H1 (cell line): Measurements from ENCODE around the gene TNRC6C. TPM values are rescaled to one million over a fixed set of nuclear protein-coding genes. Genes with fewer than 3 reads are reported as not detected.

ENCODE experiments used
- CTCF ChIA-PET: fragments of 300-600 bp; sonication (Branson Sonifier 250); formaldehyde crosslinking; loops from one replicate; lab custom pipeline; 2021; ENCODE audit not compliant: partially characterized antibody; lab: Charles Lee
- POLR2A ChIA-PET: fragments of 300-600 bp; sonication (Branson Sonifier 250); formaldehyde crosslinking; loops from one replicate; lab custom pipeline; 2021; ENCODE audit warnings: inconsistent platforms; ENCODE audit not compliant: partially characterized antibody; lab: Charles Lee
- DNase-seq, 2 experiments: peaks; one replicate each; pipeline versions ENCODE4 v3.0.0 to v3.0.0-alpha.2; 2010 to 2022; ENCODE audit warnings: low spot score in 2 of 2, low read depth in 1 of 2, mixed read lengths in 1 of 2
- FAIRE-seq: peaks from 2 replicates; lab custom pipeline; 2011; peaks lifted over from hg19 to GRCh38; lab: Jason Lieb, UNC
- H2AFZ ChIP-seq: 2 replicates; pipeline ENCODE4 v1.8.1; 2012; ENCODE audit warnings: low read length, inconsistent platforms
- H2AK5ac ChIP-seq: 2 replicates; pipeline ENCODE4 v1.6.1; 2013; ENCODE audit warnings: low read depth, low read length
- H2BK120ac ChIP-seq: replicated peaks from 2 replicates; pipeline ENCODE3; 2013; ENCODE audit warnings: low read depth, low read length, inconsistent platforms
- H2BK12ac ChIP-seq: 2 replicates; pipeline ENCODE4 v1.6.1; 2013; ENCODE audit warnings: low read depth, low read length
- H2BK15ac ChIP-seq: 2 replicates; pipeline ENCODE4 v1.6.1; 2013; ENCODE audit warnings: low read length
- H2BK20ac ChIP-seq: 2 replicates; pipeline ENCODE4 v1.6.1; 2013; ENCODE audit warnings: low read length
- H2BK5ac ChIP-seq: 2 replicates; pipeline ENCODE4 v1.6.1; 2013; ENCODE audit warnings: low read depth, low read length
- H3K14ac ChIP-seq: 2 replicates; pipeline ENCODE4 v1.6.1; 2013; ENCODE audit warnings: inconsistent platforms; ENCODE audit not compliant: insufficient read length
- H3K18ac ChIP-seq: 2 replicates; pipeline ENCODE4 v1.6.1; 2013; ENCODE audit warnings: low read length; ENCODE audit errors: extremely low read depth
- H3K23ac ChIP-seq: 2 replicates; pipeline ENCODE4 v1.6.1; 2013; ENCODE audit warnings: inconsistent platforms; ENCODE audit not compliant: insufficient read length
- H3K23me2 ChIP-seq: 2 replicates; pipeline ENCODE4 v1.6.1; 2013; ENCODE audit warnings: low read depth, low read length
- H3K27ac ChIP-seq: 2 replicates; pipeline ENCODE4 v1.6.1; 2011; ENCODE audit warnings: low read depth, low read length, inconsistent platforms
- H3K27me3 ChIP-seq, 4 experiments: replicated peaks in 1 of 4; 1 replicate in 1 of 4; 2 replicates in 3 of 4; pipeline versions ENCODE4 v1.6.1 to v1.8.1; 2011 to 2013; ENCODE audit warnings: low read length in 3 of 4, mild to moderate bottlenecking in 3 of 4, inconsistent platforms in 2 of 4, mixed read lengths in 2 of 4, moderate library complexity in 1 of 4; ENCODE audit not compliant: control insufficient read depth in 3 of 4, insufficient read depth in 3 of 4; ENCODE audit errors: extremely low read depth in 1 of 4
- H3K36me3 ChIP-seq, 4 experiments: 2 replicates each; pipeline versions ENCODE4 v1.6.1 to v1.8.1; 2011 to 2013; ENCODE audit warnings: mild to moderate bottlenecking in 4 of 4, low read length in 3 of 4, moderate library complexity in 2 of 4, control low read depth in 1 of 4, inconsistent platforms in 1 of 4; ENCODE audit not compliant: insufficient read depth in 4 of 4, control insufficient read depth in 2 of 4
- H3K4ac ChIP-seq: replicated peaks from 2 replicates; pipeline ENCODE3; 2013; ENCODE audit warnings: low read length, low read depth, mixed read lengths, inconsistent platforms; ENCODE audit not compliant: insufficient read length
- H3K4me1 ChIP-seq, 4 experiments: replicated peaks in 1 of 4; 1 replicate in 1 of 4; 2 replicates in 3 of 4; pipeline versions ENCODE4 v1.6.1 to v1.8.1; 2011 to 2013; ENCODE audit warnings: low read length in 3 of 4, inconsistent platforms in 2 of 4, mixed read lengths in 1 of 4; ENCODE audit not compliant: insufficient read depth in 4 of 4, control insufficient read depth in 3 of 4
- H3K4me2 ChIP-seq, 2 experiments: 2 replicates each; pipeline versions ENCODE4 v1.6.1 to v1.8.1; 2011 to 2013; ENCODE audit warnings: low read depth in 2 of 2, low read length in 2 of 2, control low read depth in 1 of 2, inconsistent platforms in 1 of 2, mild to moderate bottlenecking in 1 of 2; ENCODE audit not compliant: insufficient read depth in 1 of 2
- H3K4me3 ChIP-seq, 4 experiments: fragments of 200-600, 300-600 bp in 1 of 4; sonication (generic), shearing (Covaris generic), sonication (Bioruptor Twin) in 1 of 4; 2 replicates each; pipeline versions ENCODE4 v1.5.1 to v1.8.1; 2011 to 2016; ENCODE audit warnings: low read length in 4 of 4, low read depth in 3 of 4, control low read depth in 2 of 4, inconsistent platforms in 2 of 4, mild to moderate bottlenecking in 2 of 4, mixed read lengths in 1 of 4, moderate library complexity in 1 of 4; ENCODE audit not compliant: insufficient read depth in 2 of 4; ENCODE audit errors: extremely low read depth in 1 of 4
- H3K56ac ChIP-seq: replicated peaks from 2 replicates; pipeline ENCODE3; 2013; ENCODE audit warnings: low read depth, mild to moderate bottlenecking, mixed read lengths, low read length, inconsistent platforms; ENCODE audit not compliant: insufficient read length
- H3K79me1 ChIP-seq: 2 replicates; pipeline ENCODE4 v1.6.1; 2013; ENCODE audit warnings: low read depth, low read length, control low read depth
- H3K79me2 ChIP-seq, 2 experiments: 2 replicates each; pipeline versions ENCODE4 v1.6.1 to v1.8.1; 2012 to 2013; ENCODE audit warnings: low read length in 2 of 2, mild to moderate bottlenecking in 2 of 2, inconsistent platforms in 1 of 2; ENCODE audit not compliant: insufficient read depth in 2 of 2, control insufficient read depth in 1 of 2
- H3K9ac ChIP-seq, 4 experiments: replicated peaks in 1 of 4; 1 replicate in 1 of 4; 2 replicates in 3 of 4; pipeline versions ENCODE4 v1.6.1 to v1.8.1; 2011 to 2013; ENCODE audit warnings: low read depth in 3 of 4, low read length in 3 of 4, control low read depth in 2 of 4, mild to moderate bottlenecking in 2 of 4, moderate library complexity in 2 of 4, inconsistent platforms in 1 of 4; ENCODE audit errors: extremely low read depth in 1 of 4
- H3K9me3 ChIP-seq, 2 experiments: 2 replicates each; pipeline versions ENCODE4 v1.6.1 to v1.8.1; 2012 to 2013; ENCODE audit warnings: mild to moderate bottlenecking in 2 of 2, moderate library complexity in 2 of 2, control low read depth in 1 of 2, inconsistent platforms in 1 of 2, low read depth in 1 of 2, low read length in 1 of 2, mixed read lengths in 1 of 2; ENCODE audit not compliant: insufficient read depth in 2 of 2
- H4K20me1 ChIP-seq, 2 experiments: replicated peaks in 1 of 2; 2 replicates each; pipeline versions ENCODE3 to v1.8.1; 2011 to 2013; ENCODE audit warnings: inconsistent platforms in 2 of 2, low read length in 2 of 2, mild to moderate bottlenecking in 1 of 2; ENCODE audit not compliant: insufficient read depth in 2 of 2, control insufficient read depth in 1 of 2
- H4K5ac ChIP-seq: 2 replicates; pipeline ENCODE4 v1.6.1; 2013; ENCODE audit warnings: low read length, low read depth, mixed read lengths, inconsistent platforms; ENCODE audit not compliant: insufficient read length
- H4K8ac ChIP-seq: 2 replicates; pipeline ENCODE4 v1.8.0; 2013; ENCODE audit warnings: mild to moderate bottlenecking, moderate library complexity, low read length, inconsistent platforms; ENCODE audit not compliant: insufficient read depth; ENCODE audit errors: extremely low read depth
- H4K91ac ChIP-seq: replicated peaks from 2 replicates; pipeline ENCODE3; 2013; ENCODE audit warnings: low read length, mixed read lengths, inconsistent platforms; ENCODE audit not compliant: insufficient read length
- CHD1 ChIP-seq: IDR thresholded peaks from 2 replicates; pipeline ENCODE4 v1.6.1; 2012; ENCODE audit warnings: low read depth, low read length, improper control_type of control experiment
- JUN ChIP-seq: IDR thresholded peaks from 2 replicates; pipeline ENCODE4 v1.6.1; 2011; ENCODE audit warnings: low read depth, mild to moderate bottlenecking, improper control_type of control experiment, low read length
- JUND ChIP-seq: IDR thresholded peaks from 2 replicates; pipeline ENCODE4 v1.6.1; 2011; ENCODE audit warnings: mild to moderate bottlenecking, improper control_type of control experiment, low read length
- PHF8 ChIP-seq: fragments of 200-600 bp; sonication (generic); conservative IDR thresholded peaks from 2 replicates; pipeline ENCODE4 v1.7.1; 2012; ENCODE audit warnings: low read depth, mild to moderate bottlenecking, inconsistent platforms, low read length, moderate library complexity
- RFX5 ChIP-seq: IDR thresholded peaks from 2 replicates; pipeline ENCODE4 v1.6.1; 2011; ENCODE audit warnings: low read depth, low read length, improper control_type of control experiment, borderline replicate concordance
- SIN3A ChIP-seq, 2 experiments: IDR thresholded peaks in 1 of 2; conservative IDR thresholded peaks in 1 of 2; 2 replicates each; pipeline ENCODE4 v1.6.1; 2011 to 2012; ENCODE audit warnings: low read length in 2 of 2, improper control_type of control experiment in 1 of 2, low read depth in 1 of 2, mild to moderate bottlenecking in 1 of 2
- TAF7 ChIP-seq: optimal IDR thresholded peaks from 2 replicates; pipeline ENCODE3; 2011; ENCODE audit warnings: low read depth, mild to moderate bottlenecking, inconsistent platforms, low read length, moderate library complexity, borderline replicate concordance
- TBP ChIP-seq: IDR thresholded peaks from 2 replicates; pipeline ENCODE4 v1.6.1; 2011; ENCODE audit warnings: low read depth, low read length, improper control_type of control experiment
- WGBS, 2 experiments: shearing (Covaris generic) in 1 of 2; methylation state at CpG; one replicate each; pipeline versions ENCODE4 v1.1.6 to v1.1.7; 2013 to 2015; ENCODE audit warnings: low lambda C conversion rate in 2 of 2, mixed read lengths in 2 of 2, inconsistent platforms in 1 of 2, low coverage in 1 of 2, missing lambda C conversion rate in 1 of 2; ENCODE audit not compliant: insufficient replicate concordance in 2 of 2, insufficient coverage in 1 of 2, insufficient read length in 1 of 2; ENCODE audit errors: extremely low coverage in 1 of 2, missing lambda C conversion rate in 1 of 2; 5-methylcytosine and 5-hydroxymethylcytosine counted together
- polyA plus RNA-seq, 7 experiments: library from polyadenylated mRNA; depleted of rRNA in 3 of 7; stranded (reverse) in 5 of 7; unstranded in 2 of 7; fragments of >200 nt in 5 of 7; fragments of 200-250 nt in 2 of 7; gene quantifications; 1 replicate in 5 of 7; 2 replicates in 1 of 7; 4 replicates in 1 of 7; pipeline versions ENCODE4 v1.2.1 to v1.2.3, GENCODE V29; 2011 to 2013; ENCODE audit warnings: missing spikeins in 2 of 7, mixed read lengths in 2 of 7
- total RNA-seq: library from RNA; stranded (reverse); fragmentation: NEBNext Ultra II Directional; extraction: Animal tissue kit (Norgen Biotek cat#: 25700); gene quantifications from 2 replicates; pipeline ENCODE4 v1.2.1, GENCODE V29; 2021
- TF ChIP-seq, protein P1 (sequence below), 3 experiments: IDR thresholded peaks; 1 replicate in 2 of 3; 2 replicates in 1 of 3; pipeline versions ENCODE4 v1.5.1 to v1.6.1; 2011; ENCODE audit warnings: low read length in 3 of 3, mild to moderate bottlenecking in 3 of 3, inconsistent platforms in 2 of 3, low read depth in 1 of 3, moderate library complexity in 1 of 3; ENCODE audit not compliant: insufficient read depth in 1 of 3; ENCODE audit errors: control extremely low read depth in 1 of 3

Gene TNRC6C
- total and polyA plus RNA-seq, 2 of the 8 experiments (the other 6 are each of a cell fraction or from before 2014, with no cell fraction given) = 2.8 to 28.9 TPM

DNA sequence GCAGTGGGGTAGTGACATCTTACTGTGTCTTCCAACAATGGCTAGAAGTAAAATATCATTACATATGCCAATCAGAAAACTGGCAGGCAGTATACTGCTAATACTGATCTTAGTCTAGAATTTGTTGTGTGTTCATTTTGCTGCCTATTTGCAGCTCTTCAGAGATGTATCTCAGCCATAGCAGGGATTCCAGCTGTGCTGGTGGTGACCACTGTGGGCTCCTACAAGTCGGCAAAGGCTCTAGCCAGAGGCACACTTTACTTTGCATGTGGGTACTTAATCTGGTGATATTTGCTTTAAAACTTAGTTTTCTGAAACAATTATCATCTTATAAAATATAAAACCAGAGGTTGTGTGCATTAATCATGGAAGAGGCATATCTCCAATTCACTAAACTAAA is 100.1 kb downstream of the TNRC6C start:
- Histone ChIP-seq H3K14ac (no peak overlapping the region), H3K27me3 (no peaks in the 10 kb centered on the region), H3K79me2 (no peaks in the 10 kb centered on the region; a peak in 1 of 4 replicates), H3K23ac (no peak overlapping the region)
- no peak for TF ChIP-seq PHF8
- TF ChIP-seq, protein P1, sequence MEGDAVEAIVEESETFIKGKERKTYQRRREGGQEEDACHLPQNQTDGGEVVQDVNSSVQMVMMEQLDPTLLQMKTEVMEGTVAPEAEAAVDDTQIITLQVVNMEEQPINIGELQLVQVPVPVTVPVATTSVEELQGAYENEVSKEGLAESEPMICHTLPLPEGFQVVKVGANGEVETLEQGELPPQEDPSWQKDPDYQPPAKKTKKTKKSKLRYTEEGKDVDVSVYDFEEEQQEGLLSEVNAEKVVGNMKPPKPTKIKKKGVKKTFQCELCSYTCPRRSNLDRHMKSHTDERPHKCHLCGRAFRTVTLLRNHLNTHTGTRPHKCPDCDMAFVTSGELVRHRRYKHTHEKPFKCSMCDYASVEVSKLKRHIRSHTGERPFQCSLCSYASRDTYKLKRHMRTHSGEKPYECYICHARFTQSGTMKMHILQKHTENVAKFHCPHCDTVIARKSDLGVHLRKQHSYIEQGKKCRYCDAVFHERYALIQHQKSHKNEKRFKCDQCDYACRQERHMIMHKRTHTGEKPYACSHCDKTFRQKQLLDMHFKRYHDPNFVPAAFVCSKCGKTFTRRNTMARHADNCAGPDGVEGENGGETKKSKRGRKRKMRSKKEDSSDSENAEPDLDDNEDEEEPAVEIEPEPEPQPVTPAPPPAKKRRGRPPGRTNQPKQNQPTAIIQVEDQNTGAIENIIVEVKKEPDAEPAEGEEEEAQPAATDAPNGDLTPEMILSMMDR (IDR thresholded peaks at IDR 0.05; ENCODE audit: control extremely low read depth in 1 of 3, insufficient read depth in 1 of 3, low read depth in 1 of 3, low read length in 3 of 3) = no peak
- no peak for TF ChIP-seq TAF7
- no peak for TF ChIP-seq JUND
- no peak for TF ChIP-seq SIN3A (conservative IDR thresholded peaks at IDR 0.05 in 1 of 2, IDR thresholded peaks at IDR 0.05 in 1 of 2; ENCODE audit: low read depth in 1 of 2, low read length in 2 of 2)
- TF ChIP-seq CHD1 = no peak
- no peak for TF ChIP-seq TBP
- TF ChIP-seq RFX5 = no peak
- no peak for TF ChIP-seq JUN
- TF ChIP-seq, all 59 proteins: peak for 0
- H3K4me1 ChIP-seq = no peaks in the 10 kb centered on the region
- no peak overlapping the region for H2BK15ac ChIP-seq
- H3K9ac ChIP-seq = no peak overlapping the region
- H4K20me1 ChIP-seq = peaks cover 2 to 3% of the 10 kb centered on the region in 2 experiments
- no peak overlapping the region for H2BK12ac ChIP-seq
- peaks cover 0 to 3% of the 10 kb centered on the region in 2 experiments; a peak in 1 of 4 replicates for H3K9me3 ChIP-seq
- no peak overlapping the region for H3K4me2 ChIP-seq
- DNase-seq (no peak), FAIRE-seq (no peak)
- no peaks in the 10 kb centered on the region for H3K23me2 ChIP-seq
- no peak overlapping the region for H3K4me3 ChIP-seq
- no peak overlapping the region for H2BK20ac ChIP-seq
- no peak overlapping the region for H2BK5ac ChIP-seq
- no peak overlapping the region for H4K8ac ChIP-seq
- H3K56ac ChIP-seq = no peak overlapping the region
- peaks cover 2% of the 10 kb centered on the region; the same call in 1 of the 2 replicates for H3K79me1 ChIP-seq
- no peak overlapping the region for H2BK120ac ChIP-seq
- H2AK5ac ChIP-seq = no peak overlapping the region
- ChIA-PET POLR2A (no interaction called here), CTCF (interaction anchor here (0.6 to 1.8 kb wide), 3 partner anchors 26 to 331 kb away, joined by 3 to 8 read pairs (median 4); no protein-coding TSS in a partner anchor)
- no peak overlapping the region for H3K18ac ChIP-seq
- no peak overlapping the region for H3K27ac ChIP-seq
- 67% methylated on average over 1 of the region's 1 CpG; no CpG with 5 or more reads in 1 of the 2 experiments for WGBS, 2 experiments
- no peak overlapping the region for H4K5ac ChIP-seq
- peaks cover 4 to 8% (median 6%) of the 10 kb centered on the region in 4 experiments; a peak in 6 of 8 replicates for H3K36me3 ChIP-seq
- H4K91ac ChIP-seq = no peak overlapping the region
- H3K4ac ChIP-seq = no peak overlapping the region
- no peak overlapping the region for H2AFZ ChIP-seq
